Measurements from ENCODE around the gene TEX2.
A peak's percentile ranks its signal among the peaks of the same experiment; 100 is the strongest.
"Not testable (repeated sequence)": the region's sequence is repeated elsewhere in the genome, so short reads cannot be mapped to it uniquely, and the experiment has no call there.

Gene TEX2

DNA sequence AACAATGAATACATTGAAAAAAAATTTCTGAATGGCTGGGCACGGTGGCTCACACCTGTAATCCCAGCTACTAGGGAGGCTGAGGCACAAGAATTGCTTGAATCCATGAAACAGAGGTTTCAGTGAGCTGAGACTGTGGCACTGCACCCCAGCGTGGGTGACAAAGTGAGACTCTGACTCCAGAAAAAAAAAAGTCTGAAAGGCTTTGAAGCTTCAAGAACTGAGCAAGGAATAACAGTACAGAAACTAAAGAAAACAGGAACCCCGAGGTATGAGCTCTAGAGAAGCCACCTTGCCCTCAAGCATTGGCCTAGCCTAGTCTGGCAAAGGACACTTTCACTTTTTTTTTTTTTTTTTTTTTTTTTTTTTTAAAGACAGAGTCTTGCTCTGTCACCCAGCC is 45.0 kb downstream of the TEX2 start:
- DNase-seq, result no peak
- intact Hi-C loops (cut with DNase I), result no loop called here

DNA sequence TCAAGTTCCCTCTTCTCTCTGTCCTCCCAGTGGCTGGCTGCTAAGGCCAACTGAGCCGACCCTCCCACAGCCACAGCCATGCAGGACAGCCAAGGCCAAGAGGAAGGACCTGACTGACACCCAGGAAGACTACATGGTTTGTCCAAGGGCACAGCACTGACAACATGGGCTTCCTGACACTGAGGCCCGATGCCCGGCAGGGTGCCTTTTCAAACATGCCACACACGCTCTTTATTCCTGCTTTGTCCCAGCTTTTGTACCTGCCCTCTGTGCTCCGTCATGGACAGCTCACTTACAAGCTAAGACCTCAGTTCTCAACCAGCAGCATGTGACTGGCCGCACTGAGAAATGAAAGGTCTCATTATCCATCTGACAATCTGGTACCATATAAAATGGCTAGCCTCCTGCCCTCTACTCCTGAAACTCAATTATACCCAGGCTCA is 45.8 kb downstream of the TEX2 start:
- intact Hi-C loops (cut with DNase I), result no loop called here
- peak in 1 of 10 donors; percentile 74 for DNase-seq

DNA sequence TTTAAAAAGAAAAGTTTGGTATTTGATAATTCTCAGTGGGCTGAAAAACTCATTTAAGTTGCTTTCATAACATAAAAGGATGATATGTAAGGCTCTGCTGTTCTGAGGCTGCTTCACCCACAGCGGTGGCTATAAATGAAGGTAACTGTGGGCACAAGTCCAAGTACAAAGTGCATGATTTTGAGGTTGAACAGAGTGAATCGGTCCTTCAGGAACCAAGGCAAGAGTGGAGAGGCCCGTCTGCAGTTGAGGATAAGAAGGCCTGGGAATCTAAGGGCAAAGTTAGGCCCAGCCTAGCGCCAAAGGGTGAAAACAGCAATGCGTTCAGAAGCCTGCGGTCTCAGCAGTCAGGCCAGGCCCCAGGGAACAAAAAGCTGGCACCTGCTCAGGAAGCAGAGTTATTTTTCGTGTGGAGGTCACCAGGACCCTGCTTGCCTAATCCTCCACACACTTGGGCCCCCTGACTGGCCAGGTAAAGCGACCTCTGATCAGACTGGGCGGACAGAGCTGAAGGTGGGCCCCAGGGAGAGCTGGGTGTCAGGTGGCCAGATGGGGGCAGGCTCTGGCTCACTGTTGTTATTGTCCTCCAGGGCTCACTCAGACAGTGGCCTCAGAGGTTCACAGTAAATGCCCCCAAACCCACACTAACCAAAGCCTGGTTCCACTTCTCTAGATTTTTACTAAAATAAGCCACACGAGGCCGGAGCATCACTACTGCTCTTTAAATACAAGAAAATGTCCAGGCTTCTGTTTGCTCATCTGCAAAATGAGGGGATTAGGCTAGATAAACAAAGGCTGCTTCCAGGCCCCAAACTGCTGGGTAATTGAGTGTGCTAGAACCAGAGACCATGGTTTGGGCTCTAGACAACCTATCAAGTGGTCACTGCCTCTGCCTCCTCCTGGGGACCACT is 46.5 kb downstream of the TEX2 start:
- no peak for DNase-seq
- intact Hi-C loops (cut with DNase I), result no loop called here

DNA sequence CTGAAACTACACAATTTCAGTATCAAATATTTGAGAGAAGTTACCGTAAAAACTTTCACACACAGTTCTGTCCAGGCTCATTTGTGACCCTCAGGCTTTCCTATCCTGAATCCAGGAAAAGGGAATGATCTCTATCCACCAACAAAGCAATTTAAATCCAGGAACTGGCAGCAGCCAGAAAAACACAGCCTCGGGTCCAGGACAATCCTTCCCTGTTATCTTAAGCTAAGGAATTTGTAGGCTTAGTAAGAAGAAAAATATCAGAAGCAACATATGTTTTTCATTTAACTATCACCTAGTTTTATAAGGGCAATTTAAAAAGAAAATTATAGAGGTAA is 47.1 kb downstream of the TEX2 start:
- intact Hi-C loops (cut with DNase I), result no loop called here
- no peak for DNase-seq

DNA sequence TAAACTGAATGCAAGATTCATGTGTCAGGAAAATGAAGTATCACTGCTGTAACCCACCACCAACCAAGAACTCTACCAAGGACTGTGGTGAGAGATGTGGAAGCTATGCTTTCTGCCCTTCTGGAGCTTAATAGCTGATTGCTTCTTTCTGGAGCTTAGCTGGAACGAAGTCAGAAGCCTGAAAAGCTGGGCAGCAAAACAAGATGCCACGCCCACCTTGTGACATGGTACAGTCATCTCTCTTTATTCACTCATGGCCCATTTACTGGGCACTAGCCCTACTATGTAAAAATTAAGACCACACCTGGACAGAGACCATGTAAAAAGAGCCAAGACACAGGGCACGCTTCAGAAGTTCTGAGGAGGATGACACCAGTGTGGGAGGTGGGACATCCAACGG is 48.1 kb downstream of the TEX2 start:
- intact Hi-C loops (cut with DNase I), result no loop called here
- no peak for DNase-seq

DNA sequence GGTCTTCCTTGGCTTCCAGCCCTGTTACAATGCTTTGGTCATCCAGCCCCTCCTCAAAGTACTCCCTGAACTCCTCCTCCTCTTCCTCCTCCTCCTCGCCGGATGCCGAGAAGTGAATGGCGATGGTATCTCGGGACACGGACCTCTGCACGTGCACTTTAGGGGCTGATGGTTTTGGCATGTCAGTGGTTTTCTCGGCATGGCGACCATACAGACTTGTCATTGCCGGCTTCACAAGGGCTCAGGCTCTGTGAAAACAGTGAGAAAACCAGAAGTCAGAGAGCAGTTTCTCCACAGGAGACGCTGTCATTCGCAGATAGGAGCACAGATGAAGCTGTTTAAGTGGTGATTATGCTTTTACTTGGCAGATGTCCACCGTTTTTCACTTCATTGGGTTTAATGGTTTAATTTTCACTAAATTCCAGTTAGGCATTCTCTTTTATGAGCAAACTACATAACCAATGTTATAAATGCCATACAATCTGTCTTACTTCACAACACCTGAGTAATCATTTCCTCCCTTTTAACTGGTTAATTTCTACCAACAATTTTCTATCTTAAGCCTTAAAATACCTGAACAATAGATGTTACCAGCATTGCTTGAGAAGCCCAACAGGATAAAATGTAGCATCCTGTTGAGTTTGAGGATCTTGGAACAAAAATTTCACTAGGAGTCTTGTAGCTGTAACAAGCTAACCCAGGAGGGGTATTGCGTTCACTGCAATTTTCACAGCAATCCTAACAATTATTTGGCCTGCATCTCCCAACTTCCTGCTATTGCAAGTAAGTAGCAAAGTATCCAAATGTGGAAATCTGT is 48.9 kb downstream of the TEX2 start:
- intact Hi-C loops (cut with DNase I), result no loop called here
- DNase-seq, result no peak

DNA sequence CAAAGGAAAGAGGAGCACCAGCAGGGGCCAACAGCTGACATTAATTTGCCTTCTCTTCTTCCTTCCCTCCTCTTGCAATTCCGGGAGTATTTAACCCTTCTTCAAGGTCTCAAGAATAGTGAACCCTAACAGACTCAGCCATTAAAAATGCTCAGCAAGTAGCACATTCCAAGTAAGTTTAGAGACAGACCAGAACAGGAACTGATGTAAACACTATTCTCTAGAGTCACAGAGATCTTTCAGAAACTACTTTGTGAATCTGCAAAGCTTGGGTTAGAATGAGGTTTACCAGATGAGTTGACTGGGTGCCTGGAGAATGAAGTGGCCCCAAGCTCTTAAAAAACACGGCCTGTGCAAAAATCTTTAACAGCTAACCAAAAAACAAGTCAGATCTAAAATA is 50.9 kb downstream of the TEX2 start:
- DNase-seq, result no peak
- intact Hi-C loops (cut with DNase I), result no loop called here

DNA sequence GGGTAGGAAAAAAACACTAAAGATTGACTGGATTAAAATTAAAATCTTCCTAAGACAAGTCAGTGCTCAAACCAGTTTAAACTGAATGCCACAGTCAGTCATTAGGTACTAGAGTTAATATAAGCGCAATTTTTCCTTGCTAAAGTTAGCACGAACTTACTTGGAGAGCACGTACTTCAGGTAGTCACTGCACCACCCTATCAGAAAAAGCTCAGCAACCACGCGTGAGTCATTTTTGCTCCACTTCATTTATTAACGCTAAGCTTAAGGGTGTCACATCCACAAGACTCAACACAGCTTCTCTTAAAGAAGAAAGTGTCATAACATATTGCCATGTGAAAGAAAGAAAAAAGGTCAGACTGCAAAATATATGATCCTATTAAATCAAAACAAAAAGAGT is 53.1 kb downstream of the TEX2 start:
- intact Hi-C loops (cut with DNase I), result loop anchor here (10.0 kb wide), 1 partner anchor 55 kb away; the partner anchor contains the start of gene TEX2
- DNase-seq, result no peak

DNA sequence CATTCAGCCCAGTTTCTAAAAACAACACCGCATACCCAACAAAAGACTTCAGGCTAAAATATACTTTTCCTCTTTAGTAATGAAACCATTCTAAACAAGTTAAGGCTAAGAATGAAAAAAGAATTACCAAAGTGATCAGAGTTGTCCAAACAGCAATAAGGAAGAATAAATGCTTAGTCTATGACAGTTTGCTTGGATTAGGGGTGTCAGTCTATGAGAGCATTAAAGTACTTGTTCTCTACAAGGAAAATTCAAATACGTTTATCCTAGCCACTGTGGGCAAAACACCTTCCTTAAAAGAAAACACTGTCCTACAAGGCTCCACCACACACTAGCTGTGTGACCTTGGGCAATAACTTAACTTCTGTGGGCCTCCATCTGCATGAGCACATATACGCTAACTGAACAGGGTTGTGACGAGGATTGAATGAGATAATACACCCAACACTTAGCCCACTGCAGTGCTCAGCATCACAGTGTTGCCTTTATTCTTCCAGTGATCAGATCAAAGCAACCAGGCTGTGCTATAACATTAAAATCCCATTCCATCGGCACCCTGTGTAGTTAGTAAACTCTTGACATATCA is 53.6 kb downstream of the TEX2 start:
- DNase-seq, result no peak
- intact Hi-C loops (cut with DNase I), result loop anchor here (10.0 kb wide), 1 partner anchor 55 kb away; the partner anchor contains the start of gene TEX2

DNA sequence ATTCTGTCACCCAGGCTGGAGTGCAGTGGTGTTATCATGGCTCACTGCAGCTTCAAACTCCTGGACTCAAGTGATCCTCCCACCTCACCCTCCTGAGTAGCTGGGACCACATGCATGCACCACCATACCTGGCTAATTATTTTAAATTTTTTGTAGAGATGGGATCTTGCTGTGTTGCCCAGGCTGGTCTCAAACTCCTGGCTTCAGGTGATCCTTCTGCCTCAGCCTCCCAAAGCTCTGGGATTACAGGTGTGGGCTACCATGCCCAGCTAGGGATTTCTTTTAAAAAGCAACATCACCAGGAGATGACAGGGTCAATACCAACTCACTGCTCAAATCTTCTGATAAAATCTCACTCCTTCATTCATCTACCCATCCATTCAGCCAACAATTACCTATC is 54.4 kb downstream of the TEX2 start:
- intact Hi-C loops (cut with DNase I), result loop anchor here (10.0 kb wide), 1 partner anchor 56 kb away; the partner anchor contains the start of gene TEX2
- not testable (repeated sequence) for DNase-seq

DNA sequence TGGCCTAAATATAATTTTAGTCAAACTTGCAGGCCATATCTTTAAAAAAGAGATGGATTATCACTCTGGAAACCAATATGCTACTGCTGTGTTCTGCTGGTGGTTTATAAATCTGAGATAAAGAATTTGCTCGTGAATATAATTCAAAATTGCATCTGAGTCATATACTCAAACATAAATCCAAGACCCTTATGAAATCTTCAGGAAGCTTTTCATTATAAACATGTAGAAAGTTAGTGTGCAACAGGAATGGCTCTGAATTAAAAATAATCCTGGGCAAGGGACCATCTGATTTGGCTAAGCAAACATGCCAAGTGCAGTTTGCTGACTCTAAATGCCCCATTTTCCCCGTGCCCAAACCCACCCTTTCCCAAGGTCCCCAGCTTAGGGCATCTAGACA is 57.3 kb downstream of the TEX2 start:
- DNase-seq, result no peak
- intact Hi-C loops (cut with DNase I), result loop anchor here (10.0 kb wide), 1 partner anchor 59 kb away; the partner anchor contains the start of gene TEX2

DNA sequence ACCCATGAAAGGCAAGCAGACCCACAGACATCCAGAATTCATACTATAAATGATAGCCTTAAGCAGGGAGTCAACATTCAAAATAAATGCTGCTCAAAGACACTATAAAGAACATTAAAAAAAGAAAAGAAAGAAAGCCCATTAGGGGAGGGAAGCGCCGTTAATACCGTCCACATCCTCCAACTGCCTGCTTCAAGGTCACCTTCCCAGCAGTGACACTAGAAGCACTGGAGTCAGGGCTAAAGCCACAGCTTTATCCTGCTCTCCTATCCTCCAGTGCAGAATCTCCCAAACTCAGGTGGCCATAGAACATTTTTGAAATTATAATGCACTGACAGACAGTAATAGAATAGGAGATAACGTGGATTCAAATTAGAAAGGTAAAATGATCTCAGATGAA is 59.4 kb downstream of the TEX2 start:
- DNase-seq, result no peak
- intact Hi-C loops (cut with DNase I), result loop anchor here (10.0 kb wide), 1 partner anchor 61 kb away; the partner anchor contains the start of gene TEX2

DNA sequence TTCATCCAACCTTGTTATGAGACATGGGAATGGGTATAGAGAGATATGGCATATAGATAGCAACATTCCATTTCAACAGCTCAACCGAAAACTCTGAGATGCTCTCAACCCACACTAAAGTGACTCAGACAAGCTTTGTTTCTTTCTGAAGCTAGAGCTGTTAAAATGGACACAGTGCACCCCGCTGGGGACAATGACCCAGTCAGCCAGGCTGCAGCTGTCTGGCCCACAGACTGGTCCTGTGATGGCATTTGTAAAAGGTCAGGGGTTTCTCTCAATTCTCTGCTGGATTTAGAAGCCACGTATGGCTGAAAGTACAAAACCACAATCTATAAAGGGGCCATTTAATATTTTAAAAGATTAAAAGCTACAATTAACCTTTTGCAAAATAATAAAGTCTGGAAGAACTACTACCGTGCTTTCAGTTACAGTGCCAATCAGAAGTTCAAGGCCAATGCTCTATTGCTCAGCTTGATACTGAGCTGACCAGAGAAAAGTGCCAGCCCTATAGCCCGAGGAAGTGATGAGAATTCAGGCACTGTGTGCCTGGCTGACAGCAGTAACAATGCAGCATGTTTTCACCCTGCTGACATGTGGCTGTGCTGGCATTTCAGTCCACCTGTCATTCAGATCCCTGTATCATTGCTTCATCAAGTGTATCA is 60.2 kb downstream of the TEX2 start:
- peak in 9 of 10 donors; percentile 43 to 96 (median 66) for DNase-seq
- intact Hi-C loops (cut with DNase I), result loop anchor here (10.0 kb wide), 1 partner anchor 62 kb away; the partner anchor contains the start of gene TEX2

DNA sequence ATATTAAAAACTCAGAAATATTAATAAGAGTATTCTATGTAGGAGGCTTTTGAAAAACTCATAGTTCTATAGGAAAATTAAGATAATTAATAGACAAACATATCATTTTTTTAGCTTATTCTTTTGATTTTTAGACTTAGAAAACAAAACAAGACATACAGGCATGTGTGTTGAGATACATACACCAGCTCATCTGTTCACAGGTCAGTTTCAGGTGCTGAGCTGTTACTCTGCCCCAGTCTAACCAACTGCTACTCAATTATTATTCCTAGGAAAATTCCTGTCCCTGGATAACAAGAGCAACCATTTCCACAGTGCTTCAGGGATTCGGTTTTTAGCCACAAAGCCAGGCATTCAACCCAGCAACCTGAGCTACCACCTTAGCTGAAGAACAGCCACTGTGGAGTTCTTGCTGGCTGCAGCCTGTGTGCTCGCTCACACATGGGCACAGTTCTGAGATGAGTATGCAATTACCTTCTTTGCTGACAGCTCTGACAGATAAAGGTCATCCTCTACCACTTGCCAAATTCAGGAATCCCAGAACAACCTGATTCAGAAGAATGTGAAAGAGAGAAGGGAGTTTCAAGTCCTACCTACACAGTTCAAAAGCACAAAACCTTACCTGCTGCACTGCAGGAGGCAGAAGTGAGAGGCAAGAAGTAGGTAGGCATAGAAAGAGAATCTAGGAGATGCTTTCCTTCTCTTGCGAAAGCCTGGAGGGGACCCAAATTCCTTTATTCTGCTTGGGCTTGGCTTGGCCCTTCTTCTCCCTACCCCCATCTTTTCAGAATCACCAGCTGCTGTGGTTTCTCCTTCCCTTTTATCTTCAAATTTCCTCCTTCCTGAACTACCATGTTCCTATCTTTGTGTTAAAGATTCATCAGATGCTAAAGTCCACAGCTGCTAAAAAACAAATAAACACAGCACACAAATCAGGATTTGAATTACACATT is 62.7 kb downstream of the TEX2 start:
- intact Hi-C loops (cut with DNase I), result loop anchor here (10.0 kb wide), 1 partner anchor 64 kb away; the partner anchor contains the start of gene TEX2
- no peak for DNase-seq

DNA sequence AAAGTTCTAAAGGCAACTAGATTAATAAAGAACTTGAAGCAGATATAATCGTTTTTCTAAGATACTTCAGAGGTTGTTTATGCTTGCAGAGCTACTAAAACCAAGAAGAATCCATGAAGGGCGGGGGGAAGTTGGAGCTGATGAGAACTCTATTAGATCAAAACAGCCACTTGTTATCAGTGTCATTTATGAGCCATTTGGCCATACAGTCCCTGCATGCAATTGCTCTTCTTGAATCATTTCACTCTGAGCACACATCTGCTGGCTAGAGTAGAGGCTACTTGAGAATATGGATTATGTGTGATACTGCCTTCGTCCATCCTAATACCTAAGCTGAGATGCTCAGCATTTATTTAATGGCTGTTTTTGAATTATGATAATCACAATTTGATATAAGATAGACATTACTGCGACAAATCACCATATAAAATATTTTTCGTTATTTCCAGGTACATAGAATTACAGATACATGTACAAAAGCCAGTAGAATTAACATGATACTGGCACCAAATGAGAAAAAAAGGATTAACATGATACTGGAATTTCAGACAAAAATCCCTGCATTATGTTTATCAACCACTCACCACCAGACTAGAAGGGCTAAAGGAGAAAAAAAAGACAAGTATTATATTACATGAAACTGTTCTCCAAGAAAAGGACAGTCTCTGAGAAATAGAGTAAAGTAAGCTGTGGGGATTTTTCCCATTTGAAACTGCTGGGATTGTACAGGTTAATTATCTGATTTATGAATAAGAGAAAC is 64.5 kb downstream of the TEX2 start:
- no peak for DNase-seq

DNA sequence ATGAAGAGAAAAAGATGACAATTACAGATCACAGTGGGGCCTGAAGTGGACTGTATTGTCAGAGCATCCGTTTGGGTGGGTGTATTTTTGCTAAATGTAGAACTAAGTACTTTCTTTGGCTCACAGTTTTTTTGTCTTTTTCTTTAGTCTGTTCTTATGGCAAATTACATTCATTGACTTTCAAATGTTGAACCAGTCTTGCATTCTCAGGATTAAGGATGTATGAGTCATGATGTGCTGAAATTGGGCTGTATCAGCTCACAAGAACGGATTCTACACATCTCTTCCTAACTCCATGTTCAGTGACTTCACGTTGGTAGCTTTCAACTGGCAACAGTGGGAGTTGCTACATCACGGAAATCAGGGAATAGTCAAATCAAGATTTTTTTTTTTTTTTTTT is 66.5 kb downstream of the TEX2 start:
- DNase-seq, result no peak
- intact Hi-C loops (cut with DNase I), result loop anchor here (5.0 kb wide), 1 partner anchor 39 kb away; no protein-coding TSS in a partner anchor

More for the DNA sequence above, 64.5 kb downstream of the TEX2 start:
- intact Hi-C loops (cut with DNase I), result loop anchor here (5.0 kb wide), 1 partner anchor 41 kb away; no protein-coding TSS in a partner anchor

DNA sequence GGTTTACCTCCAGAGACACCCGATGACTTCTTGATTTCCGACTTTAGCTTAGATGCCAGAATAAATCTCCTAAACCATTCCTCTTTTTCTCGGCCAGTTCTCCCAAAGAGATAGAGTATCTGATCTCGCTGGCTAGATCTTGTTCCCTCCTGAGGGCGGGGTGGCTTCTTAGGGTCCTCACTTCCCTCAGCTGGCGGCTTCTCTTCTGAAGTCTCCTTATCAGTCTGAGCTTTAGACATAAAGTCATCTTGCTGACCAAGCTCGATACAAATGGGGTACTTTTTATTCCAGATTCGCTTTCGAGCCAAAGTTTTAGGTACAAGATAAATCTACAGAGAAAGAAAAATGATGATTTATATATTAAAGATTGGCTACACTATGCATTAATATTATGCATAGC is 69.5 kb downstream of the TEX2 start:
- DNase-seq, result no peak
- intact Hi-C loops (cut with DNase I), result no loop called here

DNA sequence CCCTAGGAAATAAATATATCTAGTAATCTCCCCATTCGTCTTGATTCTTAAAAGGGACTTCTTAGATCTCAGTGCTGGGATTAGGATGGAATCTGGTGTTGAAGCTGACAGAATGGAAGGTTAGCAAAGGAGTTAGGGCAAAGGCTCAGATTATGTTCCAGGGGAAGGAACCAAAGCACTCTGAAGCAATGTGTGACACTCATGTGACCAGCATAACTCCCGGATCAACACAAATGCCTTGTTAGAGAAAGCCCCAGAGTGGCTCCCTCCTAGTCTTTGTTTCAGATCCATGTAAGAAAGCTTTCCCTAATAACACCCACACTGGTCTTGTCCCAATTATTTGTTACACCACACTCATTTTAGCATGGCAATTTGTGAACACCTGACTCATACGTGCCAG is 70.5 kb downstream of the TEX2 start:
- no peak for DNase-seq
- intact Hi-C loops (cut with DNase I), result no loop called here
